Epithelial cell of esophagus (primary cell): ENCODE results near the gene CDH8.
"Not testable (repeated sequence)": the region's sequence is repeated elsewhere in the genome, so short reads cannot be mapped to it uniquely, and the experiment has no call there.

Experiments used
- DNase-seq: peaks from one replicate; pipeline ENCODE4 v3.0.0; 2010; ENCODE audit warnings: low read depth
- H3K4me3 ChIP-seq: 2 replicates; pipeline ENCODE4 v1.5.1; 2011; ENCODE audit warnings: mild to moderate bottlenecking, low read length, control low read depth
- CTCF ChIP-seq: IDR thresholded peaks from 2 replicates; pipeline ENCODE4 v1.5.1; 2011; ENCODE audit warnings: low read depth, mild to moderate bottlenecking, low read length, control low read depth, inconsistent platforms; ENCODE audit not compliant: insufficient read depth; ENCODE audit errors: missing control alignments

CDH8 gene

GRCh38 chr16:61807551-61807950 lies 228.7 kb downstream of the CDH8 start:
- no peak overlapping the region for H3K4me3 ChIP-seq
- no peak for DNase-seq
- TF ChIP-seq CTCF: no peak

- not testable (repeated sequence) for H3K4me3 ChIP-seq, DNase-seq
These were observed 235.0 kb downstream of the CDH8 start for GRCh38 chr16:61801217-61801616.

DNA sequence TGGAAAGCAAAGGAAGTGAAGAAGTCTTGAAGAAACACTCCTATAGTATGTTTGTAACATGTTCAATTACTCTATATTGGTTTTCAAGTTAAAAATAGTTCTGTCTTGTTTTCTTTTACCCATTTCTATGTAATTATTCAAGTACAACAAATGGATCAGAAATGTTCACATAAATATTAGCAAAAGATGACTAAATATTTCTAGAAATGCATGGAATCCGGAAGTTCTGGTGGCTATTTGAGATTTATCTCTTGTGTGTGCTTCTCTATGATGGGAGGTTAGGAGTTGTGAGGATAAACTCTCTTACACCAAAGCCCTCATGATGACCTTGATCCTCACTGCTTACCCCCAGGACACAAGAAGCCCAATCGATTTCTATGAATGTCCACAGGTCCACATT lies 237.5 kb downstream of the CDH8 start:
- no peak for DNase-seq
- TF ChIP-seq CTCF: no peak
- H3K4me3 ChIP-seq: no peak overlapping the region

DNA sequence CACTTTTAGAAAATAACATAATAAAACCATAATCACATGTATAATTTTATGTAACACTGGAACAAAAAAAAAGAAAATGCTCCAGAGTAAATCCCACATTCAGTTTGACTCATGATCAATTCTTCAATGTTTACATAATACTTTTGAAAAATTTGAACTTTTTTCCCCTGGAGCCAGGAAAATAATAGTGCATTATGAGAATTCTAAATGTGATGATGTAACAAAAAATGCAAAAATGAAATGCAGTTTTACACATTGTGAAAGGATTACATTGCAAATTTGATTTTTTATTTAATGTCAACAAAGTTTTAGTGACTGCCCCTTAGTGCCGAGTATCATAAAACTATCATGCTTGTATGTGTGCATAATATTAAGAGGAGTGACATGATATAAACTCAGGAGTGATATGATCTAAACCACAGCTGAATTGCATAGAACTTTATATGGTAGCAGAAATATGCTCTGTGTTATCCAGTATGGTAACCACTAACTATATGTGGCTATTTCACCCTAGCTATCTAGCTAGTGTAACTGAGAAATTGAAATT lies 238.2 kb downstream of the CDH8 start:
- DNase-seq: no peak
- no peak for TF ChIP-seq CTCF
- no peak overlapping the region for H3K4me3 ChIP-seq

DNA sequence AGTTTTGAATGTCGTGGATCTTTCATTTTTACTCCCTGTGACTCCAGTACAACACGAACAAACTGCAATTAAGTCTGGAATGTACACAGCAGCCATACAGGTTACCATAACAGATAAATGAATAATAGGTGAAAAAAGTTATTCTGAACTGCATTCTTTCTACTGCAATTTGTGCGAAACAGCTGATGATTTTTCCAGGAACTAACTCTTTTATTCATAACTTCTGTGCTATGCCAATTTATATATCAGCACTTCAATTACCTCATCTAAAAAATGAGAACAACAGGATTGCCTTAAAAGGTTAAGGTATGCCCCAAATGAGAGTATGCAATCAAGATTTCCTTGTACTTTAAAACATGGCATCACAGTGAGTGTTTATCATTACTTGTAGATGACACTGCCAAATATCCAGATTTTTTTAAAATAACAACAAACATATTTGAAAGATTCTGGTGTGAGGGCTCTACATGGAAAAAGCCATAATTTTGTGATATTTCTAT lies 238.9 kb downstream of the CDH8 start:
- no peak overlapping the region for H3K4me3 ChIP-seq
- DNase-seq: no peak
- no peak for TF ChIP-seq CTCF

DNA sequence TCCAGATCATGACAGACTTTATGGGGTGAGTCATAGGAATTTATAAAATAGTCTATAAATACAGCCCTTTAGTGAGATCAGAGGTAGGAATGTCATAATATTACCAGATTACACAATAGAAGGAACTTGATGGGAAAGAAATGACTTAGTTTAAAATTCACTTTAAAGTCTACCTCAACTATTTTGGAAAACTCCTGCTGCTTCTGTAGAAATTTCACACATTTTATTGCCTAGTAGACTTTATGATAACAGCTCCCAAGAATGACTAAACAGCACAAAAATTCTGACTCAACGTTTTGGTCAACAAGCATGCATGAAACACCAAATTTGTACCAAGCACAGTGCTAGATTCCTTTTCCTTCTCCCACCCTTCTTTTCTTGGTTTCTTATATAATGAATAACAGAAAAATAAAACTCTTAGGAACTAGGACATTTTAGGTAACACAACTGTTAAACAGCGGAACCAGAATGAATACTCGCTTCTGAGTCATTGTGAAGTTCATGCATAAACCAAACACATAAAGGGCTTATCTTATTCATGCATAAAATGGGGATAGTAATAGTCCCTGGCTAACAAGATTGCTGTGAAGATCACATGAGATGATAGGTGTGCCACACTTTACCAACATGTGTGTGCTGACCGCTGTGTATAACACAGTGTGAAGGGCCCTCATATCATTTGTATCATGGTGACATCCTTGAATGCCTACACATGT lies 243.9 kb downstream of the CDH8 start:
- no peak overlapping the region for H3K4me3 ChIP-seq
- DNase-seq: peak; percentile 39
- no peak for TF ChIP-seq CTCF

DNA sequence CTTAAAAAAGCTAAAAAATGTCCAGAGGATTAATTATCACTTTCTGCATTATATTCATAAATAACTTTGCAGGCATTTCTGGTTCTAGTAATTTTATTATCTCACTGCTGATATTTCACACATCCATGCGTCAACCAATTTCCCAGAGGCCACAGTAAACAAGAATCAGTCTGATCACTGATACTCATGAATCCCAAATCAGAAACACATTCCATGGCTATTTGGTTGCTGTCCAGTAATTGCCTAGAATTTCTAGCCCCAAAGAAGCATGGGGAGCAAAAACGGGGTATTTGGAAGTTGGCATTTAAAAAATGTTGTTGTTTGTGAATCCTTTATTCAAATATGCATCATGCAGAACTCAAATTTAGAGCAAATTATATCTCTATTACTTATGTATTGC lies 244.8 kb downstream of the CDH8 start:
- H3K4me3 ChIP-seq: no peak overlapping the region
- DNase-seq: no peak
- no peak for TF ChIP-seq CTCF

DNA sequence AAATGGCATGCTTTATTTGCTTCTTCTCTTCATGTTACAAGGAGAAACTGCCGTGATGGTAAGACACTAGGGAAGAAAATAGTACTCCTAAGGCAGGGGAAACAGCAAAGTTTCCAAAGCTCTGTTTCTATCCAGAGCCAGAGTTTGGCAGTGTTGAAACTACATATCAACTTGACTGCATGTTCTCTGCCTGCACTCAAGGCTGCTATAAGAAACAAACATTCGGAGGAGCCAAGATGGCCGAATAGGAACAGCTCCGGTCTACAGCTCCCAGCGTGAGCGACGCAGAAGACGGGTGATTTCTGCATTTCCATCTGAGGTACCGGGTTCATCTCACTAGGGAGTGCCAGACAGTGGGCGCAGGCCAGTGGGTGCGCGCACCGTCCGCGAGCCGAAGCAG lies 254.4 kb downstream of the CDH8 start:
- H3K4me3 ChIP-seq, DNase-seq: not testable (repeated sequence)
